K562 (cell line): ENCODE measurements around the gene FAM222A. TPM values are rescaled to one million over a fixed set of nuclear protein-coding genes. Genes with fewer than 3 reads are reported as not detected.

Experiments used
- ATAC-seq: fragments of 200-7000 bp; cut with Tn5 transposase; 3 replicates; pipeline ENCODE4 v1.9.1; 2020; ENCODE audit warnings: moderate library complexity
- BruUV-seq: library from RNA; stranded (reverse); fragments of 400-500 nt; replicated peaks from 2 replicates; lab custom pipeline; 2021; lab: Mats Ljungman, UMichigan
- CTCF ChIA-PET: fragments of 300-600 bp; formaldehyde crosslinking; extraction: SDS; loops from one replicate; lab custom pipeline; 2021; ENCODE audit warnings: low intra/inter-chr PET ratio; lab: Yijun Ruan, JAX
- POLR2A ChIA-PET: fragments of 300-600, 350-650 bp; sonication (Branson Sonifier 250); formaldehyde crosslinking; extraction: SDS; loops from one replicate; lab custom pipeline; 2021; ENCODE audit warnings: antibody characterized with exemption, inconsistent platforms; lab: Yijun Ruan, JAX
- DNase-seq, 4 experiments: peaks; one replicate each; pipeline versions ENCODE4 v3.0.0 to v3.0.0-alpha.2; 2011 to 2018; ENCODE audit warnings: low spot score in 3 of 4, mixed read lengths in 3 of 4; ENCODE audit errors: extremely low read depth in 1 of 4
- FAIRE-seq: peaks from 2 replicates; lab custom pipeline; 2011; peaks lifted over from hg19 to GRCh38; lab: Jason Lieb, UNC
- H2AFZ ChIP-seq: 2 replicates; pipeline ENCODE4 v1.6.0; 2011; ENCODE audit warnings: low read depth, low read length, control low read depth, inconsistent platforms
- H3K27ac ChIP-seq: fragments of 200-600 bp; 3 replicates; pipeline ENCODE4 v1.8.0; 2011; ENCODE audit warnings: low read depth, mild to moderate bottlenecking, control low read depth, inconsistent platforms, low read length, moderate library complexity, mixed read lengths; ENCODE audit errors: extremely low read depth
- H3K27me3 ChIP-seq, 2 experiments: fragments of 300-600 bp in 1 of 2; 2 replicates in 1 of 2; 3 replicates in 1 of 2; pipeline versions ENCODE4 v1.6.0 to v1.8.0; 2011; ENCODE audit warnings: inconsistent platforms in 2 of 2, low read length in 2 of 2, mild to moderate bottlenecking in 1 of 2, mixed read lengths in 1 of 2, moderate library complexity in 1 of 2; ENCODE audit not compliant: control insufficient read depth in 2 of 2, insufficient read depth in 2 of 2
- H3K36me3 ChIP-seq: fragments of 300-600 bp; 3 replicates; pipeline ENCODE4 v1.8.0; 2011; ENCODE audit warnings: mild to moderate bottlenecking, low read length, inconsistent platforms; ENCODE audit not compliant: control insufficient read depth, insufficient read depth
- H3K4me1 ChIP-seq, 2 experiments: fragments of 200-600 bp in 1 of 2; replicated peaks in 1 of 2; 2 replicates in 1 of 2; 3 replicates in 1 of 2; pipeline versions ENCODE4 v1.5.1 to v1.8.0; 2011; ENCODE audit warnings: inconsistent platforms in 2 of 2, low read length in 2 of 2, mild to moderate bottlenecking in 1 of 2, mixed read lengths in 1 of 2, moderate library complexity in 1 of 2; ENCODE audit not compliant: control insufficient read depth in 2 of 2, insufficient read depth in 2 of 2
- H3K4me2 ChIP-seq: 2 replicates; pipeline ENCODE4 v1.6.1; 2011; ENCODE audit warnings: low read length, control low read depth, inconsistent platforms, mixed read lengths; ENCODE audit not compliant: insufficient read depth
- H3K4me3 ChIP-seq: fragments of 200-600 bp; sonication (generic), shearing (Covaris generic); 2 replicates; pipeline ENCODE4 v1.5.1; 2016; ENCODE audit warnings: control low read depth, inconsistent platforms
- H3K79me2 ChIP-seq: fragments of 200-600 bp; 3 replicates; pipeline ENCODE4 v1.8.0; 2011; ENCODE audit warnings: low read length, inconsistent platforms; ENCODE audit not compliant: control insufficient read depth, insufficient read depth
- H3K9ac ChIP-seq, 2 experiments: 2 replicates each; pipeline versions ENCODE4 v1.6.0 to v1.6.1; 2011; ENCODE audit warnings: low read depth in 2 of 2, low read length in 2 of 2, control low read depth in 1 of 2, inconsistent platforms in 1 of 2, mild to moderate bottlenecking in 1 of 2, mixed read lengths in 1 of 2; ENCODE audit not compliant: insufficient read depth in 1 of 2
- H3K9me1 ChIP-seq: one replicate; pipeline ENCODE4 v1.6.0; 2011; ENCODE audit warnings: inconsistent platforms, mild to moderate bottlenecking, low read length, moderate library complexity; ENCODE audit not compliant: control insufficient read depth, insufficient read depth
- H3K9me3 ChIP-seq: replicated peaks from 2 replicates; pipeline ENCODE4 v1.5.1; 2011; ENCODE audit warnings: low read depth, low read length, inconsistent platforms; ENCODE audit not compliant: control insufficient read depth, insufficient read depth
- H4K20me1 ChIP-seq: replicated peaks from 2 replicates; pipeline ENCODE4 v1.6.1; 2011; ENCODE audit warnings: low read length, inconsistent platforms, mixed read lengths; ENCODE audit not compliant: control insufficient read depth, insufficient read depth
- CBX8 ChIP-seq: fragments of 200-600 bp; sonication (generic); IDR thresholded peaks from 2 replicates; pipeline ENCODE4 v1.6.1; 2012; ENCODE audit warnings: borderline replicate concordance, mixed run types, low read depth, mild to moderate bottlenecking, moderate library complexity, mixed read lengths, low read length, control low read depth, inconsistent platforms; ENCODE audit not compliant: poor library complexity, severe bottlenecking; ENCODE audit errors: extremely low read depth
- GABPB1 ChIP-seq: sonication (generic); formaldehyde crosslinking; IDR thresholded peaks from 2 replicates; pipeline ENCODE4 v1.8.0; 2022; ENCODE audit warnings: mild to moderate bottlenecking, missing genetic modification reagents
- HDGF ChIP-seq: fragments of 450-650 bp; IDR thresholded peaks from 2 replicates; pipeline ENCODE4 v1.6.1; 2016
- ILK ChIP-seq: fragments of 450-650 bp; IDR thresholded peaks from 2 replicates; pipeline ENCODE4 v1.6.1; 2016; ENCODE audit warnings: missing genetic modification characterization, low read depth, mild to moderate bottlenecking, missing compliant biosample characterization, moderate library complexity, borderline replicate concordance
- MCM7 ChIP-seq, 2 experiments: fragments of 450-650 bp; IDR thresholded peaks; 2 replicates each; pipeline ENCODE4 v1.6.1; 2016 to 2018
- SREBF2 ChIP-seq: sonication (generic); formaldehyde crosslinking; IDR thresholded peaks from 2 replicates; pipeline ENCODE4 v1.4.0; 2020; ENCODE audit warnings: mild to moderate bottlenecking, missing genetic modification reagents
- STAG1 ChIP-seq: sonication (generic); formaldehyde crosslinking; IDR thresholded peaks from 2 replicates; pipeline ENCODE4 v1.5.0; 2020; ENCODE audit warnings: missing genetic modification reagents, borderline replicate concordance
- ZNF408 ChIP-seq: fragments of 250-450 bp; sonication (Bioruptor Pico); IDR thresholded peaks from 2 replicates; pipeline ENCODE4 v1.4.0; 2020; ENCODE audit warnings: low read depth, mild to moderate bottlenecking, moderate library complexity
- ZNF696 ChIP-seq: fragments of 250-450 bp; sonication (Bioruptor Pico); conservative IDR thresholded peaks from 2 replicates; pipeline ENCODE4 v1.4.0; 2020; ENCODE audit warnings: mild to moderate bottlenecking, moderate library complexity
- ZNF717 ChIP-seq: fragments of 250-450 bp; sonication (Bioruptor Pico); IDR thresholded peaks from 2 replicates; pipeline ENCODE4 v1.5.0; 2021
- WGBS: fragments of 100-300 bp; shearing (Covaris generic); methylation state at CpG from one replicate; pipeline ENCODE4 v1.1.6; 2016; ENCODE audit warnings: low coverage, mixed read lengths; ENCODE audit not compliant: insufficient coverage; ENCODE audit errors: missing lambda C conversion rate; 5-methylcytosine and 5-hydroxymethylcytosine counted together
- in situ Hi-C: fragments of 300-500 bp; cut with MboI; formaldehyde crosslinking; loops from 4 replicates; pipeline ENCODE4 v1.15.0; 2018; ENCODE audit warnings: inconsistent platforms, mixed read lengths
- intact Hi-C: fragments of 100-400 bp; cut with micrococcal nuclease; formaldehyde crosslinking; loops from 2 replicates; pipeline ENCODE4 v1.14.2; 2022
- polyA plus RNA-seq, 8 experiments: library from polyadenylated mRNA; depleted of rRNA in 4 of 8; stranded (reverse) in 5 of 8; unstranded in 3 of 8; fragments of >200 nt; fragmentation: Nextera tagmentation in 2 of 8; fragmentation: Illumina TruSeq in 1 of 8; extraction: Ambion mirVana in 2 of 8; extraction: Trizol in 1 of 8; gene quantifications; 2 replicates each; pipeline versions ENCODE4 v1.2.1 to v1.2.3, GENCODE V29; 2011 to 2014; ENCODE audit warnings: inconsistent platforms in 1 of 8, missing spikeins in 1 of 8
- total RNA-seq, 7 experiments: library from RNA; depleted of rRNA in 6 of 7; stranded (reverse); fragments of >200 nt in 6 of 7; fragmentation: Illumina TruSeq in 2 of 7; extraction: Trizol in 2 of 7; gene quantifications; 2 replicates each; pipeline versions ENCODE4 v1.2.1 to v1.2.3, GENCODE V29; 2011 to 2021; ENCODE audit warnings: low replicate concordance in 1 of 7
- TF ChIP-seq, protein P1 (sequence below): fragments of 450-650 bp; IDR thresholded peaks from 2 replicates; pipeline ENCODE4 v1.6.1; 2016
- TF ChIP-seq, protein P2 (sequence below): fragments of 450-650 bp; IDR thresholded peaks from 2 replicates; pipeline ENCODE4 v1.7.0; 2016; ENCODE audit warnings: borderline replicate concordance
- TF ChIP-seq, protein P3 (sequence below): fragments of 450-650 bp; formaldehyde crosslinking; IDR thresholded peaks from 2 replicates; pipeline ENCODE4 v1.4.0; 2020; ENCODE audit warnings: mild to moderate bottlenecking

The FAM222A gene
- total and polyA plus RNA-seq, 9 of the 15 experiments (the other 6 are each of a cell fraction or from before 2014, with no cell fraction given) = 0.03 to 0.36 (median 0.12) TPM; not detected in 1

DNA sequence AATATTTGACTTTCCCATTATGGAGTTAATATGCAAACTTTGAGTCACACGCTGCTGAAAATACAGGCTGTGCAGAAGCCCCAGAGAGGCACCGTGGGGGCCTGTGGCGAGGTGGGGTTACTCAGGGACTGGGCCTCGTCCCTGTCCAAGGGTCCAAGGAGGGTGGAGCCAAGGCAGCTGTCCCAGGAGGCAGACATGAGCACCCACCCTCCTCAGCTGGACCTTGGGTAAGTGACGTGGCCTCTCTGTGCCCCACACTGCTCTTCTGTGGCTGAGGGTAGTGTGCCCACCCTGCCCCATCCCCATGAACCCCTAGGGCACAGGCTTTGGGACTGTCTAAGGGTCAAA lies 39.4 kb downstream of the FAM222A start:
- no peak overlapping the region for H3K9ac ChIP-seq
- intact Hi-C loops = no loop called here
- H3K27me3 ChIP-seq = peaks cover 0 to 17% of the 10 kb centered on the region in 2 experiments; a peak in 2 of 5 replicates
- in situ Hi-C loops = no loop called here
- no peaks in the 10 kb centered on the region for H4K20me1 ChIP-seq
- no peak overlapping the region for H2AFZ ChIP-seq
- TF ChIP-seq STAG1 (no peak), ZNF408 (CRISPR knock-in tag) (no peak), HDGF (no peak), ZNF717 (CRISPR knock-in tag) (no peak)
- TF ChIP-seq, protein P1, sequence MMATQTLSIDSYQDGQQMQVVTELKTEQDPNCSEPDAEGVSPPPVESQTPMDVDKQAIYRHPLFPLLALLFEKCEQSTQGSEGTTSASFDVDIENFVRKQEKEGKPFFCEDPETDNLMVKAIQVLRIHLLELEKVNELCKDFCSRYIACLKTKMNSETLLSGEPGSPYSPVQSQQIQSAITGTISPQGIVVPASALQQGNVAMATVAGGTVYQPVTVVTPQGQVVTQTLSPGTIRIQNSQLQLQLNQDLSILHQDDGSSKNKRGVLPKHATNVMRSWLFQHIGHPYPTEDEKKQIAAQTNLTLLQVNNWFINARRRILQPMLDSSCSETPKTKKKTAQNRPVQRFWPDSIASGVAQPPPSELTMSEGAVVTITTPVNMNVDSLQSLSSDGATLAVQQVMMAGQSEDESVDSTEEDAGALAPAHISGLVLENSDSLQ = no peak
- no peak overlapping the region for H3K27ac ChIP-seq
- H3K36me3 ChIP-seq = no peaks in the 10 kb centered on the region
- BruUV-seq = no TSS peak
- ChIA-PET CTCF (no interaction called here), POLR2A (no interaction called here)
- no peaks in the 10 kb centered on the region for H3K9me1 ChIP-seq
- H3K4me2 ChIP-seq = no peak overlapping the region
- WGBS = 2% methylated on average over 5 of the region's 5 CpGs
- H3K4me3 ChIP-seq = no peak overlapping the region
- peaks cover 3% of the 10 kb centered on the region; the same call in 1 of the 2 replicates for H3K9me3 ChIP-seq
- H3K79me2 ChIP-seq = no peaks in the 10 kb centered on the region
- DNase-seq (no peak), FAIRE-seq (no peak), ATAC-seq (no peak)
- H3K4me1 ChIP-seq = no peaks in the 10 kb centered on the region

DNA sequence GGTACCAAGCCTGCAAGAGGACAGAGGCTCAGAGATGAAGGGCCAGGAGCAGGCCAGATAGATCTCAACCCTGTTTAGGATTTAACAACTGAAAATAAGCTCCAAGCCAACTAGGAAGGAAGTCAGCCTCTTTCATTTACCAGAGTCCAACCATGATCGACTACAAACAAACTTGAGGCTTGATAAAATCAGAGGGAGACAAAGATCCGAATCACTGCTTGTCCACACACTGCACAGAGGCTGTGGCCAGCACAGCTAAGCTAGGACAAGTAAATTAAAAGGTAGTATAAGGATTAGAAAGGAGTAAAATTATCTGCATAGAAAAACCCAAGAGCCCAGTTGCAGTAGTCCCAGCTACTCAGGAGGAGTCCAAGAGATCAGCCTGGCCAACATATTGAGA lies 40.3 kb downstream of the FAM222A start:
- Histone ChIP-seq H3K36me3 (no peaks in the 10 kb centered on the region), H3K9ac (no peak overlapping the region), H3K4me3 (no peak overlapping the region), H3K9me3 (peaks cover 3% of the 10 kb centered on the region; the same call in 1 of the 2 replicates), H2AFZ (no peak overlapping the region), H3K9me1 (no peaks in the 10 kb centered on the region), H3K4me1 (no peaks in the 10 kb centered on the region), H3K27ac (no peak overlapping the region), H3K27me3 (peaks cover 4 to 26% of the 10 kb centered on the region in 2 experiments; a peak in 3 of 5 replicates), H3K79me2 (no peaks in the 10 kb centered on the region), H3K4me2 (no peak overlapping the region), H4K20me1 (no peaks in the 10 kb centered on the region)
- DNase-seq = no peak
- intact Hi-C loops = no loop called here
- POLR2A ChIA-PET = interaction anchor here (0.6 to 1.3 kb wide), 2 partner anchors 10 to 312 kb away, joined by 3 read pairs; no protein-coding TSS in a partner anchor
- CTCF ChIA-PET = no interaction called here
- ATAC-seq = no peak
- no TSS peak for BruUV-seq
- FAIRE-seq = no peak
- 0% methylated on average over 2 of the region's 2 CpGs for WGBS
- in situ Hi-C loops = no loop called here
- TF ChIP-seq, protein P2, sequence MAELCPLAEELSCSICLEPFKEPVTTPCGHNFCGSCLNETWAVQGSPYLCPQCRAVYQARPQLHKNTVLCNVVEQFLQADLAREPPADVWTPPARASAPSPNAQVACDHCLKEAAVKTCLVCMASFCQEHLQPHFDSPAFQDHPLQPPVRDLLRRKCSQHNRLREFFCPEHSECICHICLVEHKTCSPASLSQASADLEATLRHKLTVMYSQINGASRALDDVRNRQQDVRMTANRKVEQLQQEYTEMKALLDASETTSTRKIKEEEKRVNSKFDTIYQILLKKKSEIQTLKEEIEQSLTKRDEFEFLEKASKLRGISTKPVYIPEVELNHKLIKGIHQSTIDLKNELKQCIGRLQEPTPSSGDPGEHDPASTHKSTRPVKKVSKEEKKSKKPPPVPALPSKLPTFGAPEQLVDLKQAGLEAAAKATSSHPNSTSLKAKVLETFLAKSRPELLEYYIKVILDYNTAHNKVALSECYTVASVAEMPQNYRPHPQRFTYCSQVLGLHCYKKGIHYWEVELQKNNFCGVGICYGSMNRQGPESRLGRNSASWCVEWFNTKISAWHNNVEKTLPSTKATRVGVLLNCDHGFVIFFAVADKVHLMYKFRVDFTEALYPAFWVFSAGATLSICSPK = no peak
- TF ChIP-seq GABPB1 (CRISPR knock-in tag) (no peak), MCM7 (IDR thresholded peaks at IDR 0.05) (no peak), SREBF2 (CRISPR knock-in tag) (no peak), CBX8 (no peak), ILK (tag) (no peak), ZNF696 (CRISPR knock-in tag) (no peak)
- TF ChIP-seq, protein P3, sequence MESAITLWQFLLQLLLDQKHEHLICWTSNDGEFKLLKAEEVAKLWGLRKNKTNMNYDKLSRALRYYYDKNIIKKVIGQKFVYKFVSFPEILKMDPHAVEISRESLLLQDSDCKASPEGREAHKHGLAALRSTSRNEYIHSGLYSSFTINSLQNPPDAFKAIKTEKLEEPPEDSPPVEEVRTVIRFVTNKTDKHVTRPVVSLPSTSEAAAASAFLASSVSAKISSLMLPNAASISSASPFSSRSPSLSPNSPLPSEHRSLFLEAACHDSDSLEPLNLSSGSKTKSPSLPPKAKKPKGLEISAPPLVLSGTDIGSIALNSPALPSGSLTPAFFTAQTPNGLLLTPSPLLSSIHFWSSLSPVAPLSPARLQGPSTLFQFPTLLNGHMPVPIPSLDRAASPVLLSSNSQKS (CRISPR knock-in tag) = no peak
